ENCODE results near the gene AKR1C8.

AKR1C8 gene

GRCh38 chr10:5108658-5109416 lies 76.1 kb downstream of the AKR1C8 start:
- no peak for DNase-seq (ENCODE audit: low spot score)

GRCh38 chr10:5107860-5108526 lies 77.0 kb downstream of the AKR1C8 start:
- no peak for DNase-seq (ENCODE audit: low spot score)

- no peak for DNase-seq (ENCODE audit: low spot score)
These were observed 78.4 kb downstream of the AKR1C8 start for GRCh38 chr10:5106553-5106952.

GRCh38 chr10:5105626-5106025 lies 79.3 kb downstream of the AKR1C8 start:
- no peak for DNase-seq (ENCODE audit: low spot score)
